Liver (tissue), 3 donors: ENCODE measurements around the gene MYO18B.

ENCODE experiments used
- GABPA ChIP-seq, 2 donors: IDR thresholded peaks in 1 of 2; conservative IDR thresholded peaks in 1 of 2; 2 replicates each; pipeline ENCODE4 v1.6.1; 2016; ENCODE audit warnings: antibody characterized with exemption in 2 of 2, mild to moderate bottlenecking in 1 of 2, moderate library complexity in 1 of 2
- JUND ChIP-seq, 2 donors: IDR thresholded peaks; 2 replicates each; pipeline ENCODE4 v1.6.1; 2016; ENCODE audit warnings: antibody characterized with exemption in 2 of 2
- RAD21 ChIP-seq, 2 donors: IDR thresholded peaks; 2 replicates each; pipeline ENCODE4 v1.6.1; 2016; ENCODE audit warnings: antibody characterized with exemption in 2 of 2, mild to moderate bottlenecking in 2 of 2
- TF ChIP-seq, protein P1 (sequence below): IDR thresholded peaks from 2 replicates; pipeline ENCODE4 v1.6.1; 2016; ENCODE audit warnings: antibody characterized with exemption, mild to moderate bottlenecking
- TF ChIP-seq, protein P2 (sequence below): fragments of 150-350 bp; IDR thresholded peaks from 2 replicates; pipeline ENCODE4 v1.5.1; 2017; ENCODE audit warnings: improper control_type of control experiment, low read depth, low read length; ENCODE audit not compliant: missing input control
- donor health status: healthy.
- donor health status: healthy.

DNA sequence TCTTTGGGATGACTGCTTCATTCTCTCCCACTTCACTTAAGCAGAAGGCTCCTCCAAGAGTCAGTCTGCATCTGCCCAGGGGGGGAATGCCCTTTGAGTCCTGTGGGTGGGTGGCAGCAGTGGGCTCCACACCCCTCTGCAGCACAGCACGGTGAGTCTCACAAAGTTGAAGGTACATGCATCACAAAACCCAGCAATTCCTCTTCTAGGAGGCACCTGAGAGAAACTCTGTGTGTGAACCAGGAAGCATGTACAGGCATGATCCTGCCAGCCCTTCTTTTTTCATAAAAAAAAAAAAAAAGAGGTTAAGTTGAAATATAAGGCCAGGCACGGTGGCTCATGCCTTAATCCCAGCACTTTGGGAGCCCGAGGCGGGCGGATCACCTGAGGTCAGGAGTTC, 87.2 kb downstream of the MYO18B start:
- no peak for TF ChIP-seq GABPA (IDR thresholded peaks at IDR 0.05 in 1 of 2, conservative IDR thresholded peaks at IDR 0.05 in 1 of 2)
- TF ChIP-seq, protein P1, sequence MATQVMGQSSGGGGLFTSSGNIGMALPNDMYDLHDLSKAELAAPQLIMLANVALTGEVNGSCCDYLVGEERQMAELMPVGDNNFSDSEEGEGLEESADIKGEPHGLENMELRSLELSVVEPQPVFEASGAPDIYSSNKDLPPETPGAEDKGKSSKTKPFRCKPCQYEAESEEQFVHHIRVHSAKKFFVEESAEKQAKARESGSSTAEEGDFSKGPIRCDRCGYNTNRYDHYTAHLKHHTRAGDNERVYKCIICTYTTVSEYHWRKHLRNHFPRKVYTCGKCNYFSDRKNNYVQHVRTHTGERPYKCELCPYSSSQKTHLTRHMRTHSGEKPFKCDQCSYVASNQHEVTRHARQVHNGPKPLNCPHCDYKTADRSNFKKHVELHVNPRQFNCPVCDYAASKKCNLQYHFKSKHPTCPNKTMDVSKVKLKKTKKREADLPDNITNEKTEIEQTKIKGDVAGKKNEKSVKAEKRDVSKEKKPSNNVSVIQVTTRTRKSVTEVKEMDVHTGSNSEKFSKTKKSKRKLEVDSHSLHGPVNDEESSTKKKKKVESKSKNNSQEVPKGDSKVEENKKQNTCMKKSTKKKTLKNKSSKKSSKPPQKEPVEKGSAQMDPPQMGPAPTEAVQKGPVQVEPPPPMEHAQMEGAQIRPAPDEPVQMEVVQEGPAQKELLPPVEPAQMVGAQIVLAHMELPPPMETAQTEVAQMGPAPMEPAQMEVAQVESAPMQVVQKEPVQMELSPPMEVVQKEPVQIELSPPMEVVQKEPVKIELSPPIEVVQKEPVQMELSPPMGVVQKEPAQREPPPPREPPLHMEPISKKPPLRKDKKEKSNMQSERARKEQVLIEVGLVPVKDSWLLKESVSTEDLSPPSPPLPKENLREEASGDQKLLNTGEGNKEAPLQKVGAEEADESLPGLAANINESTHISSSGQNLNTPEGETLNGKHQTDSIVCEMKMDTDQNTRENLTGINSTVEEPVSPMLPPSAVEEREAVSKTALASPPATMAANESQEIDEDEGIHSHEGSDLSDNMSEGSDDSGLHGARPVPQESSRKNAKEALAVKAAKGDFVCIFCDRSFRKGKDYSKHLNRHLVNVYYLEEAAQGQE = no peak
- TF ChIP-seq, protein P2, sequence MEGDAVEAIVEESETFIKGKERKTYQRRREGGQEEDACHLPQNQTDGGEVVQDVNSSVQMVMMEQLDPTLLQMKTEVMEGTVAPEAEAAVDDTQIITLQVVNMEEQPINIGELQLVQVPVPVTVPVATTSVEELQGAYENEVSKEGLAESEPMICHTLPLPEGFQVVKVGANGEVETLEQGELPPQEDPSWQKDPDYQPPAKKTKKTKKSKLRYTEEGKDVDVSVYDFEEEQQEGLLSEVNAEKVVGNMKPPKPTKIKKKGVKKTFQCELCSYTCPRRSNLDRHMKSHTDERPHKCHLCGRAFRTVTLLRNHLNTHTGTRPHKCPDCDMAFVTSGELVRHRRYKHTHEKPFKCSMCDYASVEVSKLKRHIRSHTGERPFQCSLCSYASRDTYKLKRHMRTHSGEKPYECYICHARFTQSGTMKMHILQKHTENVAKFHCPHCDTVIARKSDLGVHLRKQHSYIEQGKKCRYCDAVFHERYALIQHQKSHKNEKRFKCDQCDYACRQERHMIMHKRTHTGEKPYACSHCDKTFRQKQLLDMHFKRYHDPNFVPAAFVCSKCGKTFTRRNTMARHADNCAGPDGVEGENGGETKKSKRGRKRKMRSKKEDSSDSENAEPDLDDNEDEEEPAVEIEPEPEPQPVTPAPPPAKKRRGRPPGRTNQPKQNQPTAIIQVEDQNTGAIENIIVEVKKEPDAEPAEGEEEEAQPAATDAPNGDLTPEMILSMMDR = no peak
- no peak for TF ChIP-seq JUND (IDR thresholded peaks at IDR 0.05)
- no peak for TF ChIP-seq RAD21 (IDR thresholded peaks at IDR 0.05)
